ENCODE data around the gene DAW1. TPM values are rescaled to one million over a fixed set of nuclear protein-coding genes. Genes with fewer than 3 reads are reported as not detected.
"Not testable (repeated sequence)": the region's sequence is repeated elsewhere in the genome, so short reads cannot be mapped to it uniquely, and the experiment has no call there.

The DAW1 gene
- total RNA-seq, 1 experiment from 2014 or later, result 1.5 TPM

GRCh38 chr2:227829337-227829736, 42.1 kb upstream of the DAW1 start:
- CTCF ChIA-PET, result no interaction called here

GRCh38 chr2:227834423-227834822, 37.0 kb upstream of the DAW1 start:
- ChIA-PET POLR2A (ENCODE audit: unreplicated experiment) (no interaction called here), CTCF (no interaction called here)
- Histone ChIP-seq H3F3A (ENCODE audit: low read length, unreplicated experiment) (no peaks in the 10 kb centered on the region), H3K36me3 (ENCODE audit: low read depth, low read length) (no peaks in the 10 kb centered on the region), H3K9ac (ENCODE audit: low read length) (no peak overlapping the region), H3K4me3 (ENCODE audit: low read length) (no peak overlapping the region), H3K9me2 (replicated peaks; ENCODE audit: low read length) (no peaks in the 10 kb centered on the region), H3K9me3 (ENCODE audit: low read length) (no peaks in the 10 kb centered on the region), H3K4me2 (ENCODE audit: low read length) (no peak overlapping the region), H3K4me1 (ENCODE audit: insufficient read depth, low read length) (no peaks in the 10 kb centered on the region), H3K27me3 (ENCODE audit: low read length) (no peaks in the 10 kb centered on the region), H3K79me2 (ENCODE audit: low read length) (no peaks in the 10 kb centered on the region), H3K27ac (ENCODE audit: low read length) (no peak overlapping the region), H4K20me1 (ENCODE audit: low read length) (no peaks in the 10 kb centered on the region), H2AFZ (ENCODE audit: low read length) (no peak overlapping the region)
- intact Hi-C loops (cut with micrococcal nuclease), result no loop called here
- ATAC-seq (no peak), DNase-seq (peak; percentile 49)
- no peak for TF ChIP-seq EZH2phosphoT487 (IDR thresholded peaks at IDR 0.05; ENCODE audit: borderline replicate concordance, low read length)
- no peak for TF ChIP-seq EZH2 (IDR thresholded peaks at IDR 0.05; ENCODE audit: low read length, unreplicated experiment)
- TF ChIP-seq CTCF (conservative IDR thresholded peaks at IDR 0.05; ENCODE audit: low read depth, low read length), result no peak
- BruUV-seq (replicated peaks), result no TSS peak

More at GRCh38 chr2:227829337-227829736, 42.1 kb upstream of the DAW1 start:
- no peaks in the 10 kb centered on the region for H3K4me1 ChIP-seq (ENCODE audit: insufficient read depth, low read length)
- H3K27ac ChIP-seq (ENCODE audit: low read length), result no peak overlapping the region
- H3K36me3 ChIP-seq (ENCODE audit: low read depth, low read length), result no peaks in the 10 kb centered on the region
- no peak for ATAC-seq
- no peak for DNase-seq
- no peaks in the 10 kb centered on the region for H4K20me1 ChIP-seq (ENCODE audit: low read length)
- no peak overlapping the region for H3K9ac ChIP-seq (ENCODE audit: low read length)
- no peak overlapping the region for H3K4me2 ChIP-seq (ENCODE audit: low read length)
- no peaks in the 10 kb centered on the region for H3K9me3 ChIP-seq (ENCODE audit: low read length)
- H2AFZ ChIP-seq (ENCODE audit: low read length), result no peak overlapping the region
- H3F3A ChIP-seq (ENCODE audit: low read length, unreplicated experiment), result no peaks in the 10 kb centered on the region
- no peaks in the 10 kb centered on the region for H3K27me3 ChIP-seq (ENCODE audit: low read length)
- H3K79me2 ChIP-seq (ENCODE audit: low read length), result no peaks in the 10 kb centered on the region
- intact Hi-C loops (cut with micrococcal nuclease), result no loop called here
- TF ChIP-seq CTCF (conservative IDR thresholded peaks at IDR 0.05; ENCODE audit: low read depth, low read length), result no peak
- TF ChIP-seq EZH2phosphoT487 (IDR thresholded peaks at IDR 0.05; ENCODE audit: borderline replicate concordance, low read length), result no peak
- TF ChIP-seq EZH2 (IDR thresholded peaks at IDR 0.05; ENCODE audit: low read length, unreplicated experiment), result no peak
- POLR2A ChIA-PET (ENCODE audit: unreplicated experiment), result no interaction called here
- no peak overlapping the region for H3K4me3 ChIP-seq (ENCODE audit: low read length)
- H3K9me2 ChIP-seq (replicated peaks; ENCODE audit: low read length), result no peaks in the 10 kb centered on the region
- no TSS peak for BruUV-seq (replicated peaks)

GRCh38 chr2:227834916-227835650, 36.3 kb upstream of the DAW1 start:
- intact Hi-C loops (cut with micrococcal nuclease), result no loop called here
- no peak overlapping the region for H3K27ac ChIP-seq (ENCODE audit: low read length)
- H3K4me2 ChIP-seq (ENCODE audit: low read length), result no peak overlapping the region
- H3K27me3 ChIP-seq (ENCODE audit: low read length), result no peaks in the 10 kb centered on the region
- POLR2A ChIA-PET (ENCODE audit: unreplicated experiment), result no interaction called here
- no peak overlapping the region for H3K4me3 ChIP-seq (ENCODE audit: low read length)
- H3K9ac ChIP-seq (ENCODE audit: low read length), result no peak overlapping the region
- DNase-seq (no peak), ATAC-seq (no peak)
- no peaks in the 10 kb centered on the region for H3K36me3 ChIP-seq (ENCODE audit: low read depth, low read length)
- H3K9me3 ChIP-seq (ENCODE audit: low read length), result no peaks in the 10 kb centered on the region
- CTCF ChIA-PET, result no interaction called here
- H4K20me1 ChIP-seq (ENCODE audit: low read length), result no peaks in the 10 kb centered on the region
- BruUV-seq (replicated peaks), result no TSS peak
- H2AFZ ChIP-seq (ENCODE audit: low read length), result no peak overlapping the region
- no peaks in the 10 kb centered on the region for H3K79me2 ChIP-seq (ENCODE audit: low read length)
- no peaks in the 10 kb centered on the region for H3K9me2 ChIP-seq (replicated peaks; ENCODE audit: low read length)
- TF ChIP-seq CTCF (conservative IDR thresholded peaks at IDR 0.05; ENCODE audit: low read depth, low read length), result no peak
- TF ChIP-seq EZH2 (IDR thresholded peaks at IDR 0.05; ENCODE audit: low read length, unreplicated experiment), result no peak
- no peak for TF ChIP-seq EZH2phosphoT487 (IDR thresholded peaks at IDR 0.05; ENCODE audit: borderline replicate concordance, low read length)
- H3K4me1 ChIP-seq (ENCODE audit: insufficient read depth, low read length), result no peaks in the 10 kb centered on the region
- H3F3A ChIP-seq (ENCODE audit: low read length, unreplicated experiment), result no peaks in the 10 kb centered on the region

DNA sequence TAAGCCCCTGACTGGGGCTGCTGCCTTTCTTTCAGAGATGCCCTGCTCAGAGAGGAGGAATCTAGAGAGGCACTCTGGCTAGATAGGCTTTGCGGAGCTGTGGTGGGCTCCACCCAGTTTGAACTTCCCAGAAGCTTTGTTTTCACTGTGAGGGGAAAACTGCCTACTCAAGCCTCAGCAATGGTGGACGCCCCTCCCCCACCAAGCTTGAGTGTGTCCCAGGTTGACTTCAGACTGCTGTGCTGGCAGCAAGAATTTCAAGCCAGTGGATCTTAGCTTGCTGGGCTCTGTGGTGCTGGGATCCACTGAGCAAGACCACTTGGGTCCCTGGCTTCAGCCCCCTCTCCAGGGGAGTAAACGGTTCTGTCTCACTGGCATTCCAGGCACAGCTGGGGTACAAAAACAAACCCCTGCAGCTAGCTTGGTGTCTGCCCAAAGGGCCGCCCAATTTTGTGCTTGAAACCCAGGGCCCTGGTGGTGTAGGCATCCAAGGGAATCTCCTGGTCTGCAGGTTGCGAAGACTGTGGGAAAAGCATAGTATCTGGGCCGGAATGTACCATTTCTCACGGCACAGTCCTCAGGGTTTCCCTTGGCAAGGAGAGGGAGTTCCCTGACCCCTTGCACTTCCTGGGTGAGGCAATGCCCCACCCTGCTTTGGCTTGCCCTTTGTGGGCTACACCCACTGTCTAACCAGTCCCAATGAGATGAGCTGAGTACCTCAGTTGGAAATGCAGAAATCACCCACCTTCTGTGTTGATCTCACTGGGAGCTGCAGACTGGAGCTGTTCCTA, 31.9 kb upstream of the DAW1 start:
- H3F3A ChIP-seq (ENCODE audit: low read length, unreplicated experiment); CTCF ChIA-PET; POLR2A ChIA-PET (ENCODE audit: unreplicated experiment); H3K27me3 ChIP-seq (ENCODE audit: low read length); intact Hi-C loops (cut with micrococcal nuclease); H2AFZ ChIP-seq (ENCODE audit: low read length); ATAC-seq; H3K9ac ChIP-seq (ENCODE audit: low read length); BruUV-seq (replicated peaks); H3K9me3 ChIP-seq (ENCODE audit: low read length); H3K4me2 ChIP-seq (ENCODE audit: low read length); H3K9me2 ChIP-seq (replicated peaks; ENCODE audit: low read length); H4K20me1 ChIP-seq (ENCODE audit: low read length); H3K4me3 ChIP-seq (ENCODE audit: low read length); H3K36me3 ChIP-seq (ENCODE audit: low read depth, low read length); H3K27ac ChIP-seq (ENCODE audit: low read length); H3K4me1 ChIP-seq (ENCODE audit: insufficient read depth, low read length); H3K79me2 ChIP-seq (ENCODE audit: low read length): not testable (repeated sequence)
- peak; percentile 31 for DNase-seq

Data from PC-3 (cell line).